ENCODE data around the gene CCDC8. TPM values are rescaled to one million over a fixed set of nuclear protein-coding genes. Genes with fewer than 3 reads are reported as not detected.

Gene CCDC8
- total RNA-seq, 1 experiment from 2014 or later: 0.18 TPM

DNA sequence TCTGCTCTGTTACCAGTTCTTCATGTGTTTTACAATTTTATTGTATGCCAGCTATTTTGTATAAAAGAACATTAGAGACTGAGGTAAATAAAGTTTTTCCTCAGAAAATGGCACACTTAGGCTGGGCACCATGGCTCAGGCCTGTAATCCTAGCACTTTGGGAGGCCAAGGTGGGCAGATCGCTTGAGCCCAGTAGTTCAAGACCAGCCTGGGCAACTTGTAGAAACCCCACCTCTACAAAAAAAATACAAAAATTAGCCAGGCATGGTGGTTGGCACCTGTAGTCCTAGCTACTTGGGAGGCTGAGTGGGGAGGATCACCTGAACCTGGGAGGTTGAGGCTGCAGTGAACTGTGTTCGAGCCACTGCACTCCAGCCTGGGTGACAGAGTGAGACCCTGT is 32.0 kb downstream of the CCDC8 start:
- Histone ChIP-seq H3K36me3 (ENCODE audit: control insufficient read depth, insufficient read depth, low read length) (peaks cover 8% of the 10 kb centered on the region), H3K9me3 (no peaks in the 10 kb centered on the region), H3K27me3 (replicated peaks; ENCODE audit: control insufficient read depth, insufficient read depth, low read length) (no peaks in the 10 kb centered on the region), H3K4me3 (ENCODE audit: low read depth, low read length) (no peak overlapping the region), H3K4me1 (no peaks in the 10 kb centered on the region)
- TF ChIP-seq, protein P1, sequence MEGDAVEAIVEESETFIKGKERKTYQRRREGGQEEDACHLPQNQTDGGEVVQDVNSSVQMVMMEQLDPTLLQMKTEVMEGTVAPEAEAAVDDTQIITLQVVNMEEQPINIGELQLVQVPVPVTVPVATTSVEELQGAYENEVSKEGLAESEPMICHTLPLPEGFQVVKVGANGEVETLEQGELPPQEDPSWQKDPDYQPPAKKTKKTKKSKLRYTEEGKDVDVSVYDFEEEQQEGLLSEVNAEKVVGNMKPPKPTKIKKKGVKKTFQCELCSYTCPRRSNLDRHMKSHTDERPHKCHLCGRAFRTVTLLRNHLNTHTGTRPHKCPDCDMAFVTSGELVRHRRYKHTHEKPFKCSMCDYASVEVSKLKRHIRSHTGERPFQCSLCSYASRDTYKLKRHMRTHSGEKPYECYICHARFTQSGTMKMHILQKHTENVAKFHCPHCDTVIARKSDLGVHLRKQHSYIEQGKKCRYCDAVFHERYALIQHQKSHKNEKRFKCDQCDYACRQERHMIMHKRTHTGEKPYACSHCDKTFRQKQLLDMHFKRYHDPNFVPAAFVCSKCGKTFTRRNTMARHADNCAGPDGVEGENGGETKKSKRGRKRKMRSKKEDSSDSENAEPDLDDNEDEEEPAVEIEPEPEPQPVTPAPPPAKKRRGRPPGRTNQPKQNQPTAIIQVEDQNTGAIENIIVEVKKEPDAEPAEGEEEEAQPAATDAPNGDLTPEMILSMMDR (IDR thresholded peaks at IDR 0.05; ENCODE audit: insufficient read depth in 1 of 2, low read depth in 1 of 2, low read length in 1 of 2, severe bottlenecking in 1 of 2, unreplicated experiment in 1 of 2): no peak
- intact Hi-C loops (cut with micrococcal nuclease; ENCODE audit: unreplicated experiment): no loop called here
- Mint-ChIP-seq H3K27me3 (ENCODE audit: insufficient read depth, unreplicated experiment) (no peaks in the 10 kb centered on the region), H3K4me1 (ENCODE audit: low read depth, unreplicated experiment) (no peaks in the 10 kb centered on the region), H3K27ac (ENCODE audit: unreplicated experiment) (no peak overlapping the region), H3K4me3 (ENCODE audit: unreplicated experiment) (no peak overlapping the region), H3K36me3 (ENCODE audit: insufficient read depth, unreplicated experiment) (peaks cover 95% of the 10 kb centered on the region), H3K9me3 (ENCODE audit: unreplicated experiment) (no peaks in the 10 kb centered on the region)
- POLR2A ChIA-PET: no interaction called here
- no peak for DNase-seq
- CTCF ChIA-PET: no interaction called here
- BruUV-seq (replicated peaks): no TSS peak

DNA sequence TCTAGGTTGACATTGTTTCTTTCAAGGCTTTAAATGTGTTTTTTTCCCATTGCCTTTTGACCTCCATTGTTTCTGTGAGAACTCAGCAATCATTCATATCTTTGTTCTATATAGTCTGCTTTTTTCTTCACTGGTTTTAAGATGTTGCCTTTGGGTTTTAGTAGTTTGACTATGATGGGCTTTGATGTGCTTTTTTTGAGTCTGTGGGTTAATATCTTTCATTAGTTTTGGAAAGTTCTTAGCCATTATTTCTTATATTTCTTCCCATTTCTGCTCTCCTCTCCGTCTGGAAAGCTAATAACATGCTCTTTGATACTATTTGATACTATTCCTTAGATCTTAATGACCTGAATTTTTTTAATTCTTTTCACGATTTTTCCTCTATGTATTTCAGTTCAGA is 32.7 kb downstream of the CCDC8 start:
- intact Hi-C loops (cut with micrococcal nuclease; ENCODE audit: unreplicated experiment): no loop called here
- Histone ChIP-seq H3K4me3 (ENCODE audit: low read depth, low read length) (no peak overlapping the region), H3K9me3 (no peaks in the 10 kb centered on the region), H3K36me3 (ENCODE audit: control insufficient read depth, insufficient read depth, low read length) (peaks cover 4% of the 10 kb centered on the region), H3K27me3 (replicated peaks; ENCODE audit: control insufficient read depth, insufficient read depth, low read length) (no peaks in the 10 kb centered on the region), H3K4me1 (no peaks in the 10 kb centered on the region)
- BruUV-seq (replicated peaks): no TSS peak
- Mint-ChIP-seq H3K4me3 (ENCODE audit: unreplicated experiment) (no peak overlapping the region), H3K4me1 (ENCODE audit: low read depth, unreplicated experiment) (no peaks in the 10 kb centered on the region), H3K36me3 (ENCODE audit: insufficient read depth, unreplicated experiment) (peaks cover 95% of the 10 kb centered on the region), H3K27ac (ENCODE audit: unreplicated experiment) (no peak overlapping the region), H3K27me3 (ENCODE audit: insufficient read depth, unreplicated experiment) (no peaks in the 10 kb centered on the region), H3K9me3 (ENCODE audit: unreplicated experiment) (no peaks in the 10 kb centered on the region)
- TF ChIP-seq, protein P1 (IDR thresholded peaks at IDR 0.05; ENCODE audit: insufficient read depth in 1 of 2, low read depth in 1 of 2, low read length in 1 of 2, severe bottlenecking in 1 of 2, unreplicated experiment in 1 of 2): no peak
- ChIA-PET CTCF (no interaction called here), POLR2A (no interaction called here)
- DNase-seq: no peak

DNA sequence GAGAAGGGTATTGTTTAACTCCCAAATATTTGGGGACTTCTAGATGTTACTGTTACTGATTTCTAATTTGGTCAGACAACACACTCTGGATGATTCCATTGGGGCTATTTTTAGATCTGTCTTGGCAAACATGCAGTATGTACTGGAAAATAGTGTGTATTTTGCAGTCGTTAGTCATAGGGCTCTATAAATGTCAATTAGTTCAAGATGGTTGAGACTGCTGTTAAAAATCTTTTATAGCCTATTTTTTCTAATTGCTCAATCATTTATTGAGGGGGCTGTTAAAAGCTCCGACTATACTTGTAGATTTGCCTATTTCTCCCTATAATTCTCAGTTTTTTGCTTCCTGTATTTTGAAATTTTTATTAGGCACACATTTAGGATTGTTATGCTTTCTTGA is 35.1 kb downstream of the CCDC8 start:
- ChIA-PET CTCF (no interaction called here), POLR2A (no interaction called here)
- Mint-ChIP-seq H3K4me3 (ENCODE audit: unreplicated experiment) (no peak overlapping the region), H3K27ac (ENCODE audit: unreplicated experiment) (no peak overlapping the region), H3K27me3 (ENCODE audit: insufficient read depth, unreplicated experiment) (no peaks in the 10 kb centered on the region), H3K36me3 (ENCODE audit: insufficient read depth, unreplicated experiment) (peaks cover 78% of the 10 kb centered on the region), H3K4me1 (ENCODE audit: low read depth, unreplicated experiment) (no peaks in the 10 kb centered on the region), H3K9me3 (ENCODE audit: unreplicated experiment) (no peaks in the 10 kb centered on the region)
- Histone ChIP-seq H3K27me3 (replicated peaks; ENCODE audit: control insufficient read depth, insufficient read depth, low read length) (no peaks in the 10 kb centered on the region), H3K36me3 (ENCODE audit: control insufficient read depth, insufficient read depth, low read length) (no peaks in the 10 kb centered on the region; the same call in 1 of the 2 replicates), H3K4me1 (no peaks in the 10 kb centered on the region), H3K9me3 (no peaks in the 10 kb centered on the region), H3K4me3 (ENCODE audit: low read depth, low read length) (no peak overlapping the region)
- intact Hi-C loops (cut with micrococcal nuclease; ENCODE audit: unreplicated experiment): no loop called here
- no TSS peak for BruUV-seq (replicated peaks)
- TF ChIP-seq, protein P1 (IDR thresholded peaks at IDR 0.05; ENCODE audit: insufficient read depth in 1 of 2, low read depth in 1 of 2, low read length in 1 of 2, severe bottlenecking in 1 of 2, unreplicated experiment in 1 of 2): no peak
- DNase-seq: no peak

Measured in Caco-2 (cell line).